GM12875 (cell line): ENCODE results near the gene ZNF814.
"Not testable (repeated sequence)": the region's sequence is repeated elsewhere in the genome, so short reads cannot be mapped to it uniquely, and the experiment has no call there.

Source experiments
- H3K4me3 ChIP-seq: one replicate; pipeline ENCODE4 v1.5.1; 2011; ENCODE audit warnings: low read depth, low read length, control low read depth
- TF ChIP-seq, protein P1 (sequence below): IDR thresholded peaks from 2 replicates; pipeline ENCODE4 v1.5.1; 2011; ENCODE audit warnings: low read depth, mild to moderate bottlenecking, control low read depth, inconsistent platforms, low read length, moderate library complexity, borderline replicate concordance; ENCODE audit not compliant: insufficient read depth

The ZNF814 gene

DNA sequence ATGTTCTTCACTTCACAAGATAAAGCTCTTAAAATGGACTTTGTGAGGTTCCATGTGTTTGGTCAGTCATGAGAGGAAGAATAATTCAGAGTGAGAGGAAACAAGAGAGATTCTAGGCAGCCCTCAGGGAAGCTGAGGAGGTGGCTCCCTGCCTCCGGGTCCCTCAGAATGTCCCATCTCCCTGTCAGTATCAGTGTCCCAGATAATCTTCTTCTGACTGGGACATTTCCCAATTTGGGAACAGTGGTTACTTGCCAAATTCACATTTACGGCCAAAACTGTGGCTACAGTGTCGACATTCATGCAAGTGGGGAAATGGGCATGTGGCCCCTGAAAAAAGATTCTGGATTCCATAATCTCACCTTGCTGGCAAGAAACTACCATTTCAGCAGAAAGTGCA lies 18.6 kb upstream of the ZNF814 start:
- TF ChIP-seq, protein P1, sequence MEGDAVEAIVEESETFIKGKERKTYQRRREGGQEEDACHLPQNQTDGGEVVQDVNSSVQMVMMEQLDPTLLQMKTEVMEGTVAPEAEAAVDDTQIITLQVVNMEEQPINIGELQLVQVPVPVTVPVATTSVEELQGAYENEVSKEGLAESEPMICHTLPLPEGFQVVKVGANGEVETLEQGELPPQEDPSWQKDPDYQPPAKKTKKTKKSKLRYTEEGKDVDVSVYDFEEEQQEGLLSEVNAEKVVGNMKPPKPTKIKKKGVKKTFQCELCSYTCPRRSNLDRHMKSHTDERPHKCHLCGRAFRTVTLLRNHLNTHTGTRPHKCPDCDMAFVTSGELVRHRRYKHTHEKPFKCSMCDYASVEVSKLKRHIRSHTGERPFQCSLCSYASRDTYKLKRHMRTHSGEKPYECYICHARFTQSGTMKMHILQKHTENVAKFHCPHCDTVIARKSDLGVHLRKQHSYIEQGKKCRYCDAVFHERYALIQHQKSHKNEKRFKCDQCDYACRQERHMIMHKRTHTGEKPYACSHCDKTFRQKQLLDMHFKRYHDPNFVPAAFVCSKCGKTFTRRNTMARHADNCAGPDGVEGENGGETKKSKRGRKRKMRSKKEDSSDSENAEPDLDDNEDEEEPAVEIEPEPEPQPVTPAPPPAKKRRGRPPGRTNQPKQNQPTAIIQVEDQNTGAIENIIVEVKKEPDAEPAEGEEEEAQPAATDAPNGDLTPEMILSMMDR: no peak
- H3K4me3 ChIP-seq: no peak overlapping the region

DNA sequence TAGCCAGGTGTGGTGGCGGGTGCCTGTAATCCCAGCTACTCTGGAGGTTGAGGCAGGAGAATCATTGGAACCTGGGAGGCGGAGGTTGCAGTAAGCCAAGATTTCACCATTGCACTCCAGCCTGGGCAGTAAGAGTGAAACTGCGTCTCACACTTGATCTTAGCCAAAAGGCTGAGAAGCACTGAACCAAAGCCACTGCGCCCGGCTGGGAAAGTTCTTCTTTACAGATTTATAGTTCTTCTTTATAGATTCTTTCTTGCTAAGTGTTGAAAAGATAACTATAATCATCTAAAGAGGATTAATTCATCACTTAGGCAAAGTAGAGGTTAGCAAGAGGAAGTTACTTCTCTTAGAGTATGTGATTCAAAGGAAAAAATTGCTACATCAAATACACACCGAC lies 16.4 kb upstream of the ZNF814 start:
- TF ChIP-seq, protein P1: no peak
- no peak overlapping the region for H3K4me3 ChIP-seq

DNA sequence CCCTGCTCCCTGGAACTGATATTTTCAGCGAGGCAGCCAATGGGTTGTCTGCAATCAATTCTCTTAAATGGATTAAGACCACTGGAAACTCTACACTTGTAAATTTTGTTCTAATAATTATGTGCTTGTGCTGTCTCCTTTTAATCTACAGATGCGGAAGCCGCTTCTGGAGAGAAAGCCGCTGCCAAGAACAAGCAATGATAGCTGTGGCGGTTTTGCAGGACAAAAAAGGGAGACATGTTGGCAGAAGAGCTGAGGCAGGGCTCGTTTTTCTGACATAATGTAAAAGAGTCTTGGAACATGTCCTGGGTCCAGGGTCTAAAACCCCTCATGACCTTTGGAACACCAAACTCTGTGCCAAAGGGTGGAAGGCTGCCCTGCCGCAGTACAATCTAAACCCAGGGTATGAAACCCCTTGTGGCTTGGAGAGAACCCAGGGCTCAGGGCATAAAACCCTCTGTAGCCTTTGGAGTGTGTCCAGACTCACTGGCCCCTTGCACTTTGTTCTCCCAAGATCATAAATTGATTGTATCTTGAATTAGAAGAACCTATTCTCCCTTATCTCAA lies 14.9 kb upstream of the ZNF814 start:
- no peak overlapping the region for H3K4me3 ChIP-seq
- TF ChIP-seq, protein P1: no peak

DNA sequence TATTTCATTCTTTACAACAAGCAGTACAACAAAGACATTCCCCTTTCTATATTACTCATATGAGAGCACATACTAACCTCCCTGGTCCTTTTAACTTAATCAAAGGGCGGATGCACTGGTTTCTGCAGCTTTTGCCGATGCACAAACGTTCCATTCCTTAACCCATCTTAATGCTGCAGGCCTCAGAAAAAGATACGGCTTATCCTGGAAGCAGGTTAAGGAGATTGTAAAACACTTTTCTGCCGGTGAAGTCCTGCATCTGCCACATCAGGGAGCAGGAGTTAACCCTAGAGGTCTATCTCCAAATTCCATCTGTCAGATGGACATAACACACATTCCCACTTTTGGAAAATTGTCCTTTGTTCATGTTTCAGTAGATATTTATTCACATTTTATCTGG lies 11.5 kb upstream of the ZNF814 start:
- TF ChIP-seq, protein P1: no peak
- H3K4me3 ChIP-seq: no peak overlapping the region

DNA sequence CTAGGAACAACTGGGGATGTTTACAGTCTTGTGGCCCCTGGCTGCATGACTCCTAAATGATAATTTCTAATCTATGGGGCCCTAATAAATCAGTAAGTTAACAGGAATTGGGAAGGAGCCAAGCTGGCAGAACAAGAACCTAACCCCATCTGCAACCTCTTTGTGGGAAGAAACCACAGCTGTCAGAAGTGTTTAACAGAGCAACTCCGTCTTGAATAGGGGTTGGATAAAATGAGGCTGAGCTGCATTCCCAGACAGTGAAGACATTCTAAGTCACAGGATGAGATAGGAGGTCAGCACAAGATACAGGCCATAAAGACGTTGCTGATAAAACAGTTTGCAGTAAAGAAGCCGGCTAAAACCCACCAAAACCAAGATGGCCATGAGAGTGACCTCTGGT lies 1.9 kb upstream of the ZNF814 start:
- not testable (repeated sequence) for H3K4me3 ChIP-seq

DNA sequence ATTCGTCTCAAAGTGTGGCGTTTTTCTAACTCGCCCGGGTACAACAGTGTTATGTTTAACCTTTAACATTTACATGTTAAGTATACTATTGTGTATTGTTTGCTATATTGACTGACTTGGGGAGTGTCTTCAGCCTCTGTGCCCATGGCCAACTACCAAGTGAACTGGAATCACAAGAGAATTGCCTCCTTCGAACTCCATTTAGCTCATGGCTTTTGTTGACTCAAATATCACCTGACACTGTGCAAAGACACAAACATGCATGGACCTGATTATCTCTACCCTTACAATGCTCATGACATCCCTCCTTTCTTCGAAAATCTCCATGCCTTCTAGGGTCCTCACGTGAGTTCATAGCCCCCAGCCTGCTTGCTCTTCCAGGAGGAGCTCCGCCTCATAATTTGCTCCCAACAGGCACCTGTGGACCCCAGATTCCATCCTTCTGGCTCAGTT lies 704 bp downstream of the ZNF814 start:
- H3K4me3 ChIP-seq: peak overlapping the region; percentile 98

DNA sequence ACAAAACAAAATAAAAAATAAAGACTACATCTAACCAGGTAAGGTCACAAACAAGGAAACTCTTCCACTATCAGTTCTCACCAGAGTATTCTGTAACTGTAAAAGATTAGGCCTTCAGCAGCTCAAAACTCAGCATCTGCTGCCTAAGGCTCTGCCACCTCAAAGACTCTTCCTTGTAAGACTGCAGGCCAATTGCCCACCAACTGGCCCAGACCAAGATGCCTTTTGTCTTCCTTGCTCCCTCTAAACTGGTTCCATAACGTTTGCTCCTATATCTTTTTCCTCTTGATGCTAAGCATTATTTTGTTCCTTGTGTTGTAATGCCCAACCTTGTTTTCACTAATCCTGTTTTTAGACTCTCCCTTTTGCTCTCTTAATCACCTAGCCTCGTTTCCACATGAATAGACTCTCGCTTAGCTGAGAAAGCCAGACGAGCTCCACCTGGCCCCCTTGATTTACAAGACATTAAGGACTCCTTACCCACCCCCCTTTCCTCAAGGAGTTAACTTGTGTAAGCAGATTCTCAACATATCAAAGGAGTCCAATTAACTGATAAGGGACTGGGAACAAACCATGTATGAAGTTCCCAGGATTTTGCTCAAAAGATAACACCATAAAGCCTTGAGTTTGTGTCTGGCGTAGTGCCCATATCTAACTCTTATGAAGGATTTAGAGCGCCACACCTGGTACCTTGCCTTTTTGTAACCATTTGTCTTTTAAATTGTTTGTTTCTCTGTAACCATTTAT lies 1.5 kb downstream of the ZNF814 start:
- H3K4me3 ChIP-seq: no peak overlapping the region

More for the DNA sequence above, 704 bp downstream of the ZNF814 start:
- TF ChIP-seq, protein P1: no peak

More for the DNA sequence above, 1.5 kb downstream of the ZNF814 start:
- TF ChIP-seq, protein P1: no peak
